HAP-1 (cell line): ENCODE measurements around the gene ENTPD6.
"Not testable (repeated sequence)": the region's sequence is repeated elsewhere in the genome, so short reads cannot be mapped to it uniquely, and the experiment has no call there.

ENCODE experiments used
- DNase-seq, 2 experiments: peaks; one replicate each; pipeline ENCODE4 v3.0.0-alpha.2; 2016 to 2020; ENCODE audit warnings: low spot score in 2 of 2
- H3K27me3 ChIP-seq: fragments of 250-450 bp; sonication (Bioruptor Pico); 2 replicates; pipeline ENCODE4 v1.5.1; 2020; ENCODE audit warnings: low read depth, mild to moderate bottlenecking, moderate library complexity
- H3K36me3 ChIP-seq: fragments of 250-450 bp; sonication (Bioruptor Pico); replicated peaks from 2 replicates; pipeline ENCODE4 v1.5.1; 2020; ENCODE audit warnings: mild to moderate bottlenecking
- H3K4me1 ChIP-seq: fragments of 250-450 bp; sonication (Bioruptor Pico); 2 replicates; pipeline ENCODE4 v1.5.1; 2020; ENCODE audit warnings: mild to moderate bottlenecking
- H3K4me3 ChIP-seq: fragments of 250-450 bp; sonication (Bioruptor Pico); 2 replicates; pipeline ENCODE4 v1.5.1; 2020; ENCODE audit warnings: mild to moderate bottlenecking, moderate library complexity
- H3K9me3 ChIP-seq: fragments of 250-450 bp; sonication (Bioruptor Pico); 2 replicates; pipeline ENCODE4 v1.5.1; 2020; ENCODE audit warnings: mild to moderate bottlenecking, moderate library complexity
- in situ Hi-C: fragments of 300-500 bp; cut with MboI; formaldehyde crosslinking; loops from 3 replicates; pipeline ENCODE4 v1.14.3; 2020; ENCODE audit warnings: low sequenced_read_pairs, inconsistent platforms, mixed read lengths

The ENTPD6 gene

DNA sequence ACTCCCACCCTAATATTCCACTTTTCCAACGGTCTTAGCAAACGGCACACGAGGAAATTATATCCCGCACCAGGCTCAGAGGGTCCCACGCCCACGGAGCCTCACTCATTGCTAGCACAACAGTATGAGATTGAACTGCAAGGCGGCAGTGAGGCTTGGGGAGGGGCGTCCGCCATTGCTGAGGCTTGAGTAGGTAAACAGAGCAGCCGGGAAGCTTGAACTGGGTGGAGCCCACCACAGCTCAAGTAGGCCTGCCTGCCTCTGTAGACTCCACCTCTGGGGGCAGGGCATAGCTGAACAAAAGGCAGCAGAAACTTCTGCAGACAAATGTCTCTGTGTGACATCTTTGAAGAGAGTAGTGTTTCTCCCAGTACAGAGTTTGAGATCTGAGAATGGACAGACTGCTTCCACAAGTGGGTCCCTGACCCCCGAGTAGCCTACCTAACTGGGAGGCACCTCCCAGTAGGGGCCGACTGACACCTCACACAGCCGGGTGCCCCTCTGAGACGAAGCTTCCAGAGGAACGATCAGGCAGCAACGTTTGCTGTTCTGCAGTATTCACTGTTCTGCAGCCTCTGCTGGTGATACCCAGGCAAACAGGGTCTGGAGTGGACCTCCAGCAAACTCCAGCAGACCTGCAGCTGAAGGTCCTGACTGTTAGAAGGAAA, 65.4 kb downstream of the ENTPD6 start:
- H3K36me3 ChIP-seq = peaks cover 13% of the 10 kb centered on the region
- in situ Hi-C loops, DNase-seq, H3K27me3 ChIP-seq, H3K4me1 ChIP-seq, H3K4me3 ChIP-seq, H3K9me3 ChIP-seq: not testable (repeated sequence)

DNA sequence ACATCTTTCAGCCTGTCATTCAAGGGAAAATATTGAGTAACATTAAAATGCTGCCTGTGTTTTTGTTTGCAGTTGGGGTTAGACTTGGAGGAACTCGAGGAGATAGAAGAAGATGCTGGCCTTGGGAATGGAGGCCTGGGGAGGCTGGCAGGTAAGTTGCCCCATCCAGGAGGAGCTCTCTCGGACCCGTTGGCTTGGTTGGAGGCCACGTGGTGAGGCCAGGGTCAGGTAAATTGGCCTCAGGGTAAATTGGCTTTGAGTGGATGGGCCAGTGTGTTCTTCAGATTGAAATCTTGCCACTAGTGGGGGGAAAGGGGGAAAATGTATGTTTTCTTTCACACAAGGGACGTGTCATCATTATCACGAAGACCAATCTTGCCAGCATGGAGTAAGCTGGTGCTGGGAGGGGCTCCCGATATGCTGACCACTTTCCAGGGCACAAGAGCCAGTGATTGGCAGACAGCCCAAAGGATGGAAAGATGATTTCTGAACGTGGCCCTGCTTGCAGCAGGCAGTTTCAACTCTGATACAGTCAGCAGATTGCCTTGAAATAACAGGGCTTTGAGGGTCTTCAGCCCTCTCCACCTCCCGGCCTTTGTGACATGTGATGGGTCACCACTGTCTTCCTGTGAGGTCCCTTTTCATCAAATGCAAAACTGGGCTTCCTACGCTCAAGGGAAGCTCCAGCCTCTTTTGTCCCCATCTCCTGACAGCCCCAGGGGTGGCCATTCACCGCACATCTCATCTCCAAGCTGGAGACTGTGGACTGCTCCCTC, 73.7 kb downstream of the ENTPD6 start:
- peaks cover 17% of the 10 kb centered on the region for H3K36me3 ChIP-seq
- H3K9me3 ChIP-seq = 0 out of 2 replicates have a peak, but pooled peaks cover 2% of the 10 kb centered on the region
- H3K4me1 ChIP-seq = no peaks in the 10 kb centered on the region
- no peak overlapping the region for H3K4me3 ChIP-seq
- no peaks in the 10 kb centered on the region for H3K27me3 ChIP-seq
- DNase-seq = no peak
- in situ Hi-C loops = no loop called here

DNA sequence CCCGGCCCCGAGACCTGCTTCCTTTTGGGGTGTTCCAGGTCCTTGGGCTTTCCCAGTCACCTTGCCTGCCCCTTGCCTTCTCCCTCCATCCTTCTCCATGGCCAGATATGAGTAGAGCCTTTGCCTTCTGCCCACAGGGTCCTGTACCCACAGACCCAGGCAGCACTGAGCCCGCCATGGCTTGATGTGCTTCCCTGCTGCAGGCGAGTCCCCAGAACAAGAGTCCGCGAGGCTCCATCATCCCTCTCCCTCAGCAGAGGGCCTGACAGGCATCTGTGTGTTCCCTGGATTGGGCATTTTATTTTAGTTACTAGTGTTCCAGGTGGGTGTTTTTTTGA, 74.3 kb downstream of the ENTPD6 start:
- H3K36me3 ChIP-seq = peaks cover 17% of the 10 kb centered on the region
- no peaks in the 10 kb centered on the region for H3K4me1 ChIP-seq
- H3K27me3 ChIP-seq = no peaks in the 10 kb centered on the region
- H3K9me3 ChIP-seq = 0 out of 2 replicates have a peak, but pooled peaks cover 2% of the 10 kb centered on the region
- no peak overlapping the region for H3K4me3 ChIP-seq
- DNase-seq = no peak
- in situ Hi-C loops = no loop called here

DNA sequence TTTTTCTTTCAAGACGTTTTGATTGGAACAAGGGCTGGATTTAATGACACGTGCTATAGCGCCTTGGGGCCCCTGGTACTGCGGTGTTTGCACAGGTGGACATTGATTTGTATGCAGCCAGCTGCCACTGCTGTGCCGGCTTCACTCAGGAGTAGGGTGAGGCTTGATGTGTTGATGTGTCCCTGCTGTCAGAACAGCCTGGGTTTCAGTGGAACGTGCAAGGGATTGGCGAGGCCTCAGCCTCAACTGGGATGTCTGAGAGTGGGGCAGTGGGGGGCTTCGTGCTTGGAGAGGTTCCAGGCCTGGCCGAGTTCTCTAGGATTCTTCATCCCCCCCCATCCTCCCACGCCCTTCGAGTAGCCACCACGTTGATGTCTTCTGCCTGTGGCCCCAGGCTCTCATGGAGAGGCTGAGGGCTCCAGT, 75.3 kb downstream of the ENTPD6 start:
- DNase-seq = no peak
- Histone ChIP-seq H3K36me3 (peaks cover 17% of the 10 kb centered on the region), H3K27me3 (no peaks in the 10 kb centered on the region), H3K4me1 (no peaks in the 10 kb centered on the region), H3K4me3 (no peak overlapping the region), H3K9me3 (no peaks in the 10 kb centered on the region)
- in situ Hi-C loops = no loop called here

GRCh38 chr20:25271486-25272222, 76.1 kb downstream of the ENTPD6 start:
- no peak for DNase-seq
- no peaks in the 10 kb centered on the region for H3K9me3 ChIP-seq
- in situ Hi-C loops = no loop called here
- peaks cover 17% of the 10 kb centered on the region for H3K36me3 ChIP-seq
- no peak overlapping the region for H3K4me3 ChIP-seq
- H3K4me1 ChIP-seq = no peaks in the 10 kb centered on the region
- H3K27me3 ChIP-seq = no peaks in the 10 kb centered on the region

- in situ Hi-C loops = no loop called here
- H3K4me3 ChIP-seq = no peak overlapping the region
- peaks cover 20% of the 10 kb centered on the region for H3K36me3 ChIP-seq
- no peak for DNase-seq
- H3K4me1 ChIP-seq = no peaks in the 10 kb centered on the region
- no peaks in the 10 kb centered on the region for H3K27me3 ChIP-seq
- no peaks in the 10 kb centered on the region for H3K9me3 ChIP-seq
Measured at GRCh38 chr20:25272223-25273000, 76.9 kb downstream of the ENTPD6 start.

- H3K27me3 ChIP-seq = no peaks in the 10 kb centered on the region
- no peak for DNase-seq
- peaks cover 22% of the 10 kb centered on the region for H3K36me3 ChIP-seq
- no peaks in the 10 kb centered on the region for H3K9me3 ChIP-seq
- no peak overlapping the region for H3K4me3 ChIP-seq
- in situ Hi-C loops = no loop called here
- no peaks in the 10 kb centered on the region for H3K4me1 ChIP-seq
Measured at GRCh38 chr20:25273046-25273445, 77.5 kb downstream of the ENTPD6 start.

GRCh38 chr20:25273541-25274358, 78.2 kb downstream of the ENTPD6 start:
- H3K4me1 ChIP-seq = no peaks in the 10 kb centered on the region
- H3K4me3 ChIP-seq = no peak overlapping the region
- DNase-seq = no peak
- no peaks in the 10 kb centered on the region for H3K27me3 ChIP-seq
- H3K36me3 ChIP-seq = peaks cover 22% of the 10 kb centered on the region
- no peaks in the 10 kb centered on the region for H3K9me3 ChIP-seq
- in situ Hi-C loops = no loop called here

DNA sequence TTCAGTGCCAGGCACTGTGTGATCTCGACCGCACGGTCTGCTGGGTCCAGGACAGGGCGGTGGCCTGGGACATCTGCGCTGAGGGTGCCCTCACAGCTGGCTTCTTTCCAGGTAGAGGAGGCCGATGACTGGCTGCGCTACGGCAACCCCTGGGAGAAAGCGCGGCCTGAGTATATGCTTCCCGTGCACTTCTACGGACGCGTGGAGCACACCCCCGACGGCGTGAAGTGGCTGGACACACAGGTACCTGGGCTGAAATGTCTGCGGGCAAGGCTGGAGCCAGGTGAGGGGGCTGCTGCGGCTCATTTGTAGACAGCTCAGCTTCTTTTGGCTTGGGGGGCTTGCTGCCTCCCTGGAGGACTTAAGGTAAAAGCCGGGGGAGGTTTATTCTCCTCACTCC, 79.0 kb downstream of the ENTPD6 start:
- no peak for DNase-seq
- Histone ChIP-seq H3K9me3 (no peaks in the 10 kb centered on the region), H3K27me3 (no peaks in the 10 kb centered on the region), H3K4me3 (no peak overlapping the region), H3K4me1 (no peaks in the 10 kb centered on the region), H3K36me3 (peaks cover 23% of the 10 kb centered on the region)
- in situ Hi-C loops = no loop called here

GRCh38 chr20:25274891-25275812, 79.6 kb downstream of the ENTPD6 start:
- H3K4me1 ChIP-seq = no peaks in the 10 kb centered on the region
- no peak for DNase-seq
- H3K4me3 ChIP-seq = no peak overlapping the region
- in situ Hi-C loops = no loop called here
- no peaks in the 10 kb centered on the region for H3K27me3 ChIP-seq
- no peaks in the 10 kb centered on the region for H3K9me3 ChIP-seq
- peaks cover 30% of the 10 kb centered on the region for H3K36me3 ChIP-seq

- in situ Hi-C loops = no loop called here
- no peaks in the 10 kb centered on the region for H3K9me3 ChIP-seq
- no peaks in the 10 kb centered on the region for H3K27me3 ChIP-seq
- H3K36me3 ChIP-seq = peaks cover 31% of the 10 kb centered on the region
- DNase-seq = no peak
- no peak overlapping the region for H3K4me3 ChIP-seq
- H3K4me1 ChIP-seq = no peaks in the 10 kb centered on the region
Measured at GRCh38 chr20:25275813-25276532, 80.5 kb downstream of the ENTPD6 start.
